ENCODE results near the gene PGBD1.

The PGBD1 gene

DNA sequence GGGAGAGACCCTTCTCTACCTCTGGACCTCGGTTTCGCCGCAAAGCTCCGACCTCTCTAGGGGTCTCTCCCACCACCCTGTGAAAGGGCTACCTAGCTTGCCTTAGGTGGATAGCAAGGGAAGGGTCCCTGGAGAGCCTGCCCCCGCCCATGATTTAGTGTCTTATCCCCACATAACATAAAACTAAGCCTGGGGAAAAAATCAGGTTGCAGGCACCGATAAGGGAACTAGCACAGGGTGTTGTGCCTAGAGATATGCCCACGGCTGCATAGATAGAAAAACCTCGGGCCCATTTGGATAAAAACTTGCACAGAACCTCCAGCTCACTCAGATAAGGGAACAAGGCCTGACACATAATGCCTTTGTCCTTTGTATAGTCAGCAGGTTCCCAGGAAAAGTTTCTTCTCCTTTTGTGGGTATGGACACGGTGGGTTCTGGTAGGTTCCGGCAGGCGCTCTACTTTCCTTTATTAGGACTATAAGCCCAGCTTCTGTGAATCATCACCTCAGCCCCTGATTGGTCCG lies 53.7 kb downstream of the PGBD1 start:
- DNase-seq (ENCODE audit: low read depth), result no peak

DNA sequence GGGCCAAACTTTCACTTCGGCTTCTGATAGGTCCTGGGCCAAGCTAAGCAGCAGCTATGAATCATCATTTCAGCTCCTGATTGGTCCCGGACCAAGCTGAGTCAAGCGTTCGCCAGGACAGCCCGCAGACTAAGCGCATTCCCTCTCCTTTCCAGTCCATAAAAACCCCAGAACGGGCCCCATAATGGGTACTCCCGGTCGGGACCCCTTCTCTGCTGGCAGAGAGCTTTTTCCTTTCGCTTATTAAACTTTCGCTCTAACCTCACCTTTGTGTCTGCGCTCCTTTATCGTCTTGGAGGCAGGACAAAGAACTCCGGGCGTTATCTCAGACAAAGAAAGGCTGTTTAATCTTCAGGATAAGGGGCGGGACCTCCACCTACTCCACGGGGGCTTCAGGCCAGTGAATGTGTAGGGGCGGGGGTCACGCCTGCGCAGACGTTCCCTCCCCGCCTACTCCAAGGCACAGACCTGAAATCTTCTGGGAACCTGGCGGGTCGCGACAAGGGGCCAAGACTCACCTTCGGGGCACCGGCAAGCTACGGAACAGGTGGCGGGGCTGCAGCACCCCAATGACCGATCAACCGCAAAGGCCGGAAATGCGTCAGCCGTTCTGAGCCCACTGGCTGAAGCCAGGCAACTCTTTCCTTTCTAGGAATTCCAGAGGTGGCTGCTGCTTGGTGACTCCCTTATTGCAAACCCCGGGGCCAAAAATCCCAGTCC lies 54.4 kb downstream of the PGBD1 start, which contains the start of gene ZSCAN31:
Gene ZSCAN31 (minus strand): TSS at position 585 of the 720 bp plus-strand sequence. CDS start 6,465 bp downstream, outside the sequence.
- peak; percentile 85 for DNase-seq (ENCODE audit: low read depth)

DNA sequence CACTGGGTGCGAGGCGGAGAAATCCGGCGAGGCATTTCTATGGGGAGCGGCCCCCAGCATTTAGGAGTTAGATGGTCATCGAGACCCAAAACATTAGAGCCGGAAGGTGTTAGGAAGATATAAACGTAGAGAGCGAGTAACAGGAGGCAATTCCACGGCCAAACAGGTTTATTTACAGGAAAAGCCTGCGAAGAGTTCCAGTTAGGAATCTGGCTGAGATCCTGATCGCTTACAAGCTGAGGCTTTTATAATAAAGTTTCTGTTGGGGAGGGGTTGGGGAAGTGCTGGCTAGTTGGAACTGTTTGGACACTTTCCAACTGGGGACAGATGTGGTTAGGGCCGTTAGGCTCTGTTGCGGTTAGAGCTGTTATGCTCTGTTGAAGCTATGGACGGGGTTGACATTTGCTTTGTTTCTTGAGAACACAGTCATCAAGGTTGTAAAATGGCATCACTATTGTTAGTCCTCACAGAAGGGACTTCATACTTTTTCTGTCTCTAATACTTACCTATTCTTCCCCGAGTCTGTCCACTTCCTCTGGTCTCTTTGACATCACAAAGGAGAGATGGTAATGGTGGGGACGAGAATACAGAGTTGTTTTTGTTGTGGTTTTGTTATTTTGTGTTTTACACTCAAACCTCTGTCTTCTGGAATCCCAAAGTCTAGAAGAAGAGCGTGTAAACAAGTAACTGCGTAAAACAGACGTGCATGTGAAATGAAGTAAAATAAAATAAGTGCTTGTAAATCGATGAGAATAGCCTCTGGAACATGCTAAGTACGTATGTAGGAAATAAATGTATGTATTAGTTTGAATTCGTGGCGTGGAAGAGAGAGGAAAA lies 55.1 kb downstream of the PGBD1 start:
- no peak for DNase-seq (ENCODE audit: low read depth)

DNA sequence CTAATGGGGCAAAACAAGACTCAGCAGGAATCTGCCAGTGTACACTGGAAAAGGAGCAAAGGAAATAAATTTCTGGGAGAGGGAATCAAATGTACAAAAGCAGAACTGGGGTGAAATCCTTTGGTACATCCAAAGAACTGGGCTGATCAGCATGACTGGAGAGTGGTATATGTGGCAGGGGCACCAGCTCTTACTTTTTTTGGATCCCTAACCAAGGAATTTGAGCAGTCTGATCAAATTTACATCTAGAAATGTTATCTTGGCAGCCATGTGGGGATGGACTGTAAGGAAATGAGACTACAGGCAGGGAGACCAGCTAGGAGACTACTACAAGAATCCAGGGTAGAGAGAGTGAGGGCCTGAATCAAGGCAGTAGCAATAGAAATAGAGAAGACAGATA lies 55.7 kb downstream of the PGBD1 start:
- no peak for DNase-seq (ENCODE audit: low read depth)

DNA sequence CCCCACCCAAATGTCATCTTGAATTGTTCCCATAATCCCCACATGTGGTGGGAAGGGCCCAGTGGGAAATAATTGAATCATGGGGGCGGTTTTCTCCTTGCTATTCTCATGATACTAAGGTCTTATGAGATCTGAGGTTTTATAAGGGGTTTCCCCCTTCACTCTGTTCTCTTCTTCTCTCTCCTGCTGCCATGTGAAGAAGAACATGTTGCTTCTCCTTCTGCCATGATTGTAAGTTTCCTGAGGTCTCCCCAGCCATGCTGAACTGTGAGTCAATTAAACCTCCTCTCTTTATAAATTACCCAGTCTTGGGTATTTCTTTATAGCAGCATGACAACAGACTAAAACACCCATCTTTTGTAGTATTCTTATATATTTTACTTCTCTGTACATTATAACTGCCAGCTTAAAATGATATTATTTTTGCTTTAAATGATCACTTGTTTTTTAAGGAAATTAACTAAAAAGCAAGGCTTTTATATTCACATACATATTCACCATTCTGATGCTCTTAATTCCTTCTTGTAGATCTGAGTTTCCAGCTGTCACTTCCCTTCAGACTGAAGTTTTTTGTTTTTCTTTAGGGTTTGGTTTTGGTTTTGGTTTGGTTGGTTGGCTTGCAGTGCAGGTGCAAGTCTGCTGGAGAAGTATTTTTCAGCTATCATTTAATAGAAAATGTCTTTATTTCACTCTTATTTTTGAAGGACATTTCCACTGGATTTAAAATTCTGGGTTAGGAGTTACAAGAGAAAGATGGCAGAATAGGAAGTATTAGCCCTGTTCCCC lies 59.1 kb downstream of the PGBD1 start:
- no peak for DNase-seq (ENCODE audit: low read depth)

DNA sequence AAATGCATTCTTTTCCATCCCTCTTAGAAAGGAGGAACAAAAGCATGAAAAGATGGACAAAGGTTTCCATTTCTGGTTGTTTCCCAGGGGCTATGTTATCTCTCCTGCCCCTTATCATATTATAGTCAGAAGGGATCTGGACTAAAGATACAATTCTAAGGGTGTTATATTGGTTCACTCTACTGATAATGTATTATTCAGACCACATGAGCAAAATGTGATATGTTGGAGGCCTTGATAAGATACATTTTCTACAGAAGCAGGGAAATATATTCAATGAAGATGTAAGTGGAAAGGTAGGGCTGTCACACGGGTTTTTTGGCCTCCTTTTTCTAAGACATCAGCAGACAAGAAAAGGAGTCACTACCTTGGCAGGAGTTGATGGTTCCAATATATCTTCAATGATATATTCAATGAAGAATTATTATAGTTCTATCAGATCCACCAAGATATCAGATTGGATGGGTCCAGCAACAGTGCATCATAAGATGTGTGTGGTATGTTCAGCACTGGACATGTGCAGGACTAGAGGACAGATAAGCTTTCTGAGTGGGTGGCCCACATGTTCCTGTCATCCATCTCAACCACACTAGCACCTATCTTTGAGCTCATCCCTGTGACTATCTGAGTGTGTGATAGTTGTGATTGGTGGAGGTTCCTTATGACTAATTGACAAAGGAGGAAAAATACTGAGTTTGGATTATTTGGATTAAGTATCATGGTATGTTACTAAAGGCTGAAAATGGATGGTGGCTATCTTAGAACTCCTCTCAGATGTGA lies 62.7 kb downstream of the PGBD1 start:
- DNase-seq (ENCODE audit: low read depth), result no peak

DNA sequence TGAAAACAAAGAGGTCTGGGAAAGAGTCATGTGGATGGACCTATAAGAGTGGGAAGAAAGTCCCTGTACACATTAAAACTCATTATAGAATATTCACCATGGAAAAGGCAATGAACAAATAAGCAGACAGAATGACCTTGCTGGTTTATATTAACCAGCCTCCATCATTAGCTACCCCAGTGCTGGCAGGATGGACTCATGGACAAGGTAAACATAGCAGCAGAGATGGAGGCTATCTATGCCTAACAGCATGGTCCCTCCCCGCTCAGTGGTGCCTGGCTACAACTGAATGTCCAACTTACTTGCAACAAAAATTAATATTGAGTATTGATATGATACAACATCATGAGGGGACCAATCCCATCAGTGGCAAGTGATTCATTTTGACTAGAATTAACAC lies 63.8 kb downstream of the PGBD1 start:
- no peak for DNase-seq (ENCODE audit: low read depth)

DNA sequence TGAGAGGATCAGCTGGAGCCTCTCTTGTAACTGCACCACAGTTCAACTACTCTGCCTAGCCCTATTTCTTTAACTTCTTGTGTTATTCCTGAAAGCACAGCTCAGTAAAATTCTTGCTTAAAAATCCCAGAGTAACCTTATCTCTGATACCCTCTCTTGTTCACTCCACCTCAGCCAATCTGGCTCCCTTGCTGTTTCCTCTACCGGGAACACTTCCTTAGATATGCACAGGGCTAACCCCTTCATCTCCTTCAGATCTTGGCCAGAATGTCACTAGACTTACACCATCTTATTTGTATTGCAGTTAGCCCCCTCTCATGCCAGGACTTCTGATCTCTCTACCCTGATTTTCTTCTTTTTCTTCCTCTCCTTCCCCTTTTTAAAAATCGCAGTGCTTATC lies 65.7 kb downstream of the PGBD1 start:
- DNase-seq (ENCODE audit: low read depth), result no peak

DNA sequence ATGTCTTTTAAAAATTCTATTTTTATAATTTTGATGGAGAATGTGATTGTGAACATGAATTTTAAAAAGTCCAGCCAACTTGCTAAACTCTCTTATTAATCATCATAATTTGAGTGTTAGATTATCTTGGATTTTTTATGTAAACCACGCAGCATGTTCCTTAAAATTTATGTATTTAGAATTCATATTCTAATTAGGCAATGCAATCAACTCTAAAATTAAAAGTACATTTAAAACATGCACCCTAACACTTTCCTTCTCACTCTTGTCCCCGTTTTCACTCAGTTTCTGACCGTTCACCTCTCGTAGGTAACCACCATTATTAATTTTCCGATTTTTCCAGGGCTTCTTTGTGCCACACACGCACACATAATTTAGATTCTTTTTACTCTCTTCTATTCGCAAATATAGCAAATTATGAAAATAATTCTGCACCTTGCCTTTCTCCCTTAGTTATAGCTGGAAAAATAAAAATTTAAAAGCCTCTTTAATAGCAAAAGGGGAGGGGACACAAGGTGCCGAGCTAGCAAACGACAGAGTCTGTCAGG lies 68.0 kb downstream of the PGBD1 start:
- DNase-seq (ENCODE audit: low read depth), result no peak

DNA sequence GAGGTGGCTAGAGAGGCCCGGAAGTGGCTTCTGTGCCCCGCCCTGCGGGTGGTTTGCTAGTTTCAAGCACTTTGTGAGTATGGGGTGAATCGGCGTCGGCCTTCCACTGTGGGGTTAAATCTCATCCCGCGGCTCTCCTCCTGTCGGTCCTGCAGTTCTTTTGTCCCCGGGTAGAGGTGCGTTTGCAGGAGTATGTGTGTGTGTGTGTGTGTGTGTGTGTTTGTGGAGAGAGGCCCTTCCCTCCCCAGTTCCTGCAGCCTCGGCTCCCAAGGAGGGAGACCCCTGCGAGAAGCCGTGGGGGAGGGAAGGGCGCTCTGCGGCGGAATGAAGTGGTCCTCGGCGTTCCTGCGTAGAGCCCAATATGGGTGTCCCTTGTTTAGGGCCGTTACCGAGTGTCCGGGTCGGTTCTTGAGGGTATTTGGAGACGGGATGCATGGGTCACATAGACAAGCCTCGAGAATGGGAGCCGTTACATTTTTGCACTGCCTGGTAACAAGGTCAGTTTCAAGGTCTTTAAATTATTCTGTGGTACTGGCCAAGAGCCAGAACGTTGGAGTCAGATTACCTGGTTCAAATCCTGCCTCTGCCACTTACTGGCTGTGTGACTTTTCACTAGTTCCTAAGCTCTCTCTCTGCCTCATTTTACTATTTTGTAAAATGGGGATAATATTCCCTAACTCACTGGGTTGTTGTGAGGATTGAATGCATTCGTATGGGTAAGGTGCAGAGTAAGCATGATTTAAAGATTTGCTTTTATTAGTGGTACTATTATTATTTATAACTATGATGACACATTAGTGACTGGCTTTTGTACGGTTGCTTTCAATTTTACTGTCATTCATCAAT lies 68.7 kb downstream of the PGBD1 start, which contains the start of gene ZKSCAN3:
Gene ZKSCAN3 (plus strand): TSS at position 56 of the 846 bp plus-strand sequence. CDS start 9,640 bp downstream, outside the sequence.
- DNase-seq (ENCODE audit: low read depth), result no peak

DNA sequence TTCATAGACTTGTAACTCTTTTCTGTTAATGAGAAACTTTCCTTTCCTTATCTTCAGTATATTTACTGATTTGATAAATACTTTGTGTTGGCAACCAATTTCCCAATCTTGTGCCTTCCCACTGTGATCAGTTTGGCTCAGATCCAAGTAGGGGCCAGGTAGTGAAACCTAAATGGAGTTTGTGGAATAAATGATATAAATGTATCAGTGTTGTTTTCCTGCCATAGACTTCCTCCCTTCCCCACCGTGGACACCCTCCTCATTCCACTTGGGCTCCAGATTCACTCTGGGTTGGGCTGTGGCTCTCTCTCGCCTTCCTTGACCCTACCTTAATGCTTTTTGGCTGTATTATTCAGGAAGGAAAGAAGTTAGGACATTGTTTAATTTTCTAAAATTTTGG lies 69.7 kb downstream of the PGBD1 start:
- no peak for DNase-seq (ENCODE audit: low read depth)

DNA sequence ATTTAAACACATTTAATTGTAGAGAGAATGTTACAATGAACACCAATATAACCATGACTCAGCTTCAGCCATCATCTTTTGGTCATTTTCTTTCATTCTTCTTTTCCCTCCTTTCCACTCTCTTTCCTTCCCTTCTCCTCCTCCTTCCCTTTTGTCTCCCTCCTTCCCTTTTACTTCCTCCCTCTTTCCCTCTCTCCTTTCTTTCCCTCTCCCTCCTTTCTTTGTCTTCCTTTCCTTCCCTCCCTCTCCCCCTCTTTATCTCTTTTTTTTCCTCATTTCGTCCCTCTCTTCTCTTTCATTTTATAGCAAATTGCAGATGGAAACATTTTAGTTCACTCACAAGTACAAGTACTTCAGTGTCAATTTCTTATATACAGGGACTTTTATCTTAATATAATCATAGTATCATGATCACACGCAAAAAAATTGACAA lies 70.1 kb downstream of the PGBD1 start:
- no peak for DNase-seq (ENCODE audit: low read depth)
